GM12864 (cell line): ENCODE measurements around the gene NOTCH4.

Experiments used
- DNase-seq: peaks from one replicate; pipeline ENCODE4 v3.0.0-alpha.2; 2011; ENCODE audit warnings: low read depth
- H3K4me3 ChIP-seq: 2 replicates; pipeline ENCODE4 v1.5.1; 2011; ENCODE audit warnings: mild to moderate bottlenecking, low read depth, low read length, control low read depth
- TF ChIP-seq, protein P1 (sequence below): IDR thresholded peaks from 2 replicates; pipeline ENCODE4 v1.5.1; 2011; ENCODE audit warnings: low read depth, mild to moderate bottlenecking, moderate library complexity, low read length, control low read depth, inconsistent platforms; ENCODE audit errors: missing control alignments

The NOTCH4 gene

DNA sequence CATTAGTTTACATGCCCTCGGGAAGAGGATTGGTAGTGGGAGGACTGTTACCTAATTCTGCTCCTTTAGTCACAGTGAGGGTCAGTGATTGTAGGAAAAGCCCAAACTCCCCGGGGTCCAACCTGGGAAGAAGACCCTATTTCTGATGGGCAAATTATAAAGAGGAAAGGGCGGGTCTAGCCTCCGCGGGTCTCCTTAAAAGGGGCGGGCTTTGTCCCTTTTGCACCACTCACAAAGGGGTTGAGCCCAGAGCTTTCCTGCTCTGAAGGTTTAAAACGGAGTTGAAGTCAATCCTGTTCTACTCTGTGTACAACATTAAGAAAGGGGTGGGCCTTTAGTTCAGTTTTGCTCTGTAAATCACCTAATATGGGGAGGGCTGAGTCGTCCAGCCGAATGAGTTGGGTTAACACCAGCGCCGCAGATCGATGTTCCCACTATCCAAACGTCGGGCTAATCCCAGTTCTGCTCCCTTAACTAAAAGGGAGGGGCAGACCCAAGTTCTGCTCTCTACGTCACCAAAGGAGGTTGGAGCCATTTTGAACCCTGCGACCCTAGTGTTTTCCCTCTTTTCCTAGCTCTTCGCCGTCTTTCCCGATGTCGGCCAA is 46.6 kb downstream of the NOTCH4 start:
- TF ChIP-seq, protein P1, sequence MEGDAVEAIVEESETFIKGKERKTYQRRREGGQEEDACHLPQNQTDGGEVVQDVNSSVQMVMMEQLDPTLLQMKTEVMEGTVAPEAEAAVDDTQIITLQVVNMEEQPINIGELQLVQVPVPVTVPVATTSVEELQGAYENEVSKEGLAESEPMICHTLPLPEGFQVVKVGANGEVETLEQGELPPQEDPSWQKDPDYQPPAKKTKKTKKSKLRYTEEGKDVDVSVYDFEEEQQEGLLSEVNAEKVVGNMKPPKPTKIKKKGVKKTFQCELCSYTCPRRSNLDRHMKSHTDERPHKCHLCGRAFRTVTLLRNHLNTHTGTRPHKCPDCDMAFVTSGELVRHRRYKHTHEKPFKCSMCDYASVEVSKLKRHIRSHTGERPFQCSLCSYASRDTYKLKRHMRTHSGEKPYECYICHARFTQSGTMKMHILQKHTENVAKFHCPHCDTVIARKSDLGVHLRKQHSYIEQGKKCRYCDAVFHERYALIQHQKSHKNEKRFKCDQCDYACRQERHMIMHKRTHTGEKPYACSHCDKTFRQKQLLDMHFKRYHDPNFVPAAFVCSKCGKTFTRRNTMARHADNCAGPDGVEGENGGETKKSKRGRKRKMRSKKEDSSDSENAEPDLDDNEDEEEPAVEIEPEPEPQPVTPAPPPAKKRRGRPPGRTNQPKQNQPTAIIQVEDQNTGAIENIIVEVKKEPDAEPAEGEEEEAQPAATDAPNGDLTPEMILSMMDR, result no peak
- DNase-seq, result no peak
- peak overlapping the region; percentile 65 for H3K4me3 ChIP-seq

DNA sequence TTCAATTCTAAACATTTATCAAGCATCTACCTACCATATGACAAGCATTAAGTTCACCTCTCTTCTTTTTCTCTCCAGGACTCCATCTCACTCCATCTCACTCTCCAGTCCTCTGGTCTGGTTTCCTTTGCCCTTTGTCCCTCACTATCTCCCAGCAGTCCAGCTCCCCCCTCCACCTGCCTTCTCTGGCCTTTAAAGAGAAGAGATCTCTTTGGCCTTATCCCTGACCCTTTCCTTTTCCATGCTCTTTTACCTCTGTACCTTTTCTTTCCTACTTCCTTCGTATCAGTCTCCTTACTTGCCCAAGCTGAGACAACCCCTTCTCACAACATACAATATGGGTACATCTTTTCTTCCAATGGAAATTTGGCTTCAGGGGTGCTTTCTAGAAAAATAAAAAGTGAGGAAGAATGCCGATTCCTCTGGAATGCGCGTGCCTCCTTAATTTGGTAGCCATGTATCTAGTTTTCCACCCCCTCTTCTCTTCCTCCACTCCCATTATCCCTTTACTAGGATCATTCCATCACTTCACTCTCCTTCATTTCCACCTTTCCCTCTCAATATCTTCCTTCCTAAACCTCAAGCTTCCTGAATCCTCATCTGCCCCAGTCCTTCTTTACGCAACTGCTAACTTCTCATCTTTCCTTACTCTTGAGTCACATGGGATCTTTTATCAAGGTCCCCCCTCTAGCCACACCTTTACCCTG is 47.2 kb downstream of the NOTCH4 start:
- TF ChIP-seq, protein P1, result no peak
- no peak for DNase-seq
- peak overlapping the region; percentile 65 for H3K4me3 ChIP-seq

DNA sequence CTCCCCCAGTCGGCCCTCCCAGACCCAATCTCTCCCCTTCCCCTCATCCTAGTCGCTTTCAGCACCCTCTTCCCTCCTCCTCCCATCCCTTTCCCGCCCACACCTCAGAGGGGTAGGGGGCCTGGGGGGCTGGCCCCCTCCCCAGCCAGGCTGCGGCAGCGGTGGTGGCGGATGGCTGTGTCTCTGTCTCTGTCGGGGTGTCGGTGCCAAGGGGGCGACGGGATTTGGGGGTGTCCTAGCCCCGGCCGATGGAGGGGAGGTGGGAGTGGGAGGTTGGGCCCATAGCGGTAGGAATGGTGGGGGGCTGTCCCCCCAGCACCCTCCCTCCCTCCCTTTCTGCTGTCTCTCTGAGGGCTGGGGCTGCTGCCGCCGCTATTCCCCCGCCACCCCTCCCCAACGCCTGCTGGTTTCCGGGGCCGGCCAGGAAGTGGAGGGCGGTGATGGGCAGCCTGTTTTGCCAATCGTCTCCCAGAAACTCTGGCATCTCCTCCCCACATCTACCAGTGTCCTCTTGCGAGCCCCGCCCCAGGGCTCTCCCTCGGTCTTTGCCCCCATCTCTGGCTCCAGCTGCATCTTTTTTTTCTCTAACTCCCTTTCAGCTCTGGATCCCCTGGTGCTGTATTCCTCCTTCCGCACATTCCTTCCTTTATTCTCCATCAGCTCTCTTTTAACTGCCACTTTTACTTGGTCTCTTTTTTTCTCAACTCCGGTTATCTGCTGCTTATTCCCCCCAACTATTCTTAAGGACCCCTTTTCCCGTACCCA is 48.0 kb downstream of the NOTCH4 start, which contains the start of gene AGPAT1:
Gene AGPAT1, minus strand, starts transcription at position 374 of the 765 bp plus-strand sequence. CDS start 4,588 bp downstream, outside the sequence.
- TF ChIP-seq, protein P1, result no peak
- peak; percentile 93 for DNase-seq
- H3K4me3 ChIP-seq, result peak within 1 kb of the TSS; percentile 65

DNA sequence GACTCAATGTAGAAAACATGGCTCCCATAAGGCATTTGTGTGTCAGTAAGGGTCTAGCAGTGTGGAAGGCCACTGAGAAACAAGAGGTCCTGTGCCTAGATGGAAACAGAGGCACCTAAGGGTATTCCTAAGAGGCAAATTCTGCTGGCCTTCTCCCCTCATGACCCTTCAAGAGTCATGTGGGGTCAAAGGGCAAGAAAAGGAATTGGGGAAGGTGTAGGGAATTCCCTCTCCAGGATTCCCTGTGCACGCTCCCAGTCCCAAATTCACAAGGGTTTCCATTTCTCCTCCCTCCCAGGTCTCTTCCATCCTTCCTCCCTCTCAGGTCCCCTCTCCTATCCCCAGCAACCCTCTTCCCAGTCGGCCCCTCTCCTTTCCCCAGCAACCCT is 48.6 kb downstream of the NOTCH4 start:
- TF ChIP-seq, protein P1, result no peak
- no peak for DNase-seq
- H3K4me3 ChIP-seq, result peak overlapping the region; percentile 65

DNA sequence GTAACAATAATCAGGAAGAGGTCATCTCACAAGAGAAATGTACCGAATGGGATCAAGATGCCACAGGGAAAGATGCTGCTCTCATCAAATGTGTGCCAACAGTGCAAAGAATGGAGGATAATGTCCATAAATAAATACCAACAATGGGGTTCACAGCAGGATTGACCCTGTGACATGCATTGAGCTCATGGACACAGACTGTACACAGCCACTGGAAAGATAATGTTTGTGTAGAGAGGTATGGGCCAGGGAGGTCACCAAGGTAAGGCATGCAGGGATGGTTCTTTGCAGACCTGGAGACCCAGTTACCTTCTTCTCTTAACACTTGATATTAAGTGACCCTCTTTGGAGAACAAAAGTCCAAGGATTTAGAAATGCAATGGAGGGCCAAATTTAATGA is 49.5 kb downstream of the NOTCH4 start:
- TF ChIP-seq, protein P1, result no peak
- no peak overlapping the region for H3K4me3 ChIP-seq
- no peak for DNase-seq

DNA sequence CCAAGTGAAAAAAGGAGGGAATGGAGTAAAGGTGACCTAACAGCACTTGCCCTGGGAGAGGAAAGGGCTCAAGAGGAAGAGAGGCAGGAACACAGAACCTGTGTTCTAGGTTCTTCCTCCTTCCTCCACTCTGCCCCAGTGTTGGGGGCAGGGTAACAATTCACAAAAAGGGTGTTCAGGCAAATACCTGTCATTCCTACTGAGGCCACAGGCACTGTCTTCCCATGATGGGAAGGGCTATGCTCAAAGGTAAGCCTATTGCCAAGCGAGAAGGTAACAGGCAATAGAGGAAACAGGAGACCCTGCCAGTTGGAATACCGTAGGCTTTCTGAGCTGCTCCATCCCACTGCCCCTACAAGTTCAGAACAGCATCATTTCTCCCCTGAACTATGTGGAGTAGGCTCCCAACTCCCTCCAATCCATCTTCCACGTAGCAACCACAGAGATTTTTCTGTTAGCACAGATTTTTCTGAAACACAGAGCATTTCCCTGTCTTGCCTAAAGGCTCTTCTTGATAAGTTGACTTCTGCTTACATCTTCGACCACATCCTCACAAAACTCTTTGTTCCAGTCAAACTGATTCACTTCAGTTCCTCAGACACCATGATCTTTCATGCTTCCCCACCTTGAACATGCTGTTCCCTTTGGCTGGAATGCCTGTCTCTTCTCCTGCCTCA is 50.7 kb downstream of the NOTCH4 start:
- TF ChIP-seq, protein P1, result no peak
- no peak for DNase-seq
- no peak overlapping the region for H3K4me3 ChIP-seq
